Keratinocyte (primary cell): ENCODE data around the gene TNP1. TPM values are rescaled to one million over a fixed set of nuclear protein-coding genes. Genes with fewer than 3 reads are reported as not detected.
A peak's percentile ranks its signal among the peaks of the same experiment; 100 is the strongest.

Experiments
- DNase-seq: peaks from one replicate; pipeline ENCODE4 v3.0.0-alpha.2; 2011; ENCODE audit warnings: low read depth, missing footprints, low spot score
- FAIRE-seq: peaks from 2 replicates; lab custom pipeline; 2011; peaks lifted over from hg19 to GRCh38; lab: Jason Lieb, UNC
- H2AFZ ChIP-seq: 2 replicates; pipeline ENCODE4 v1.6.0; 2012; ENCODE audit warnings: low read length, control low read depth, inconsistent platforms; ENCODE audit not compliant: control insufficient read depth
- H3K27ac ChIP-seq: 2 replicates; pipeline ENCODE4 v1.5.1; 2011; ENCODE audit warnings: low read length; ENCODE audit not compliant: control insufficient read depth, insufficient read depth
- H3K27me3 ChIP-seq: 3 replicates; pipeline ENCODE4 v1.6.0; 2011; ENCODE audit warnings: low read length; ENCODE audit not compliant: control insufficient read depth, insufficient read depth; ENCODE audit errors: extremely low read depth
- H3K36me3 ChIP-seq, 2 experiments: 2 replicates in 1 of 2; 3 replicates in 1 of 2; pipeline ENCODE4 v1.5.1; 2011; ENCODE audit warnings: low read length in 2 of 2, mild to moderate bottlenecking in 1 of 2; ENCODE audit not compliant: control insufficient read depth in 2 of 2, insufficient read depth in 2 of 2; ENCODE audit errors: extremely low read depth in 1 of 2
- H3K4me1 ChIP-seq: 3 replicates; pipeline ENCODE4 v1.5.1; 2011; ENCODE audit warnings: low read length; ENCODE audit not compliant: control insufficient read depth, insufficient read depth; ENCODE audit errors: extremely low read depth
- H3K4me2 ChIP-seq: 3 replicates; pipeline ENCODE4 v1.6.0; 2011; ENCODE audit warnings: low read depth, low read length; ENCODE audit not compliant: control insufficient read depth, insufficient read depth; ENCODE audit errors: extremely low read depth
- H3K4me3 ChIP-seq, 3 experiments: fragments of 200-600 bp in 1 of 3; sonication (generic) in 1 of 3; 2 replicates in 2 of 3; 3 replicates in 1 of 3; pipeline ENCODE4 v1.5.1; 2011 to 2016; ENCODE audit warnings: low read length in 3 of 3, mild to moderate bottlenecking in 3 of 3, control low read depth in 2 of 3, inconsistent platforms in 1 of 3, low read depth in 1 of 3, mixed read lengths in 1 of 3, mixed run types in 1 of 3, moderate library complexity in 1 of 3; ENCODE audit not compliant: control insufficient read depth in 2 of 3, insufficient read depth in 2 of 3; ENCODE audit errors: extremely low read depth in 1 of 3
- H3K79me2 ChIP-seq: 2 replicates; pipeline ENCODE4 v1.6.0; 2012; ENCODE audit warnings: low read length; ENCODE audit not compliant: control insufficient read depth, insufficient read depth
- H3K9ac ChIP-seq: 3 replicates; pipeline ENCODE4 v1.6.0; 2011; ENCODE audit warnings: low read length; ENCODE audit not compliant: control insufficient read depth, insufficient read depth; ENCODE audit errors: extremely low read depth
- H3K9me1 ChIP-seq: 3 replicates; pipeline ENCODE4 v1.6.0; 2011; ENCODE audit warnings: low read length; ENCODE audit not compliant: control insufficient read depth, insufficient read depth; ENCODE audit errors: extremely low read depth
- H3K9me3 ChIP-seq: 2 replicates; pipeline ENCODE4 v1.5.1; 2012; ENCODE audit warnings: low read depth, low read length; ENCODE audit not compliant: control insufficient read depth
- H4K20me1 ChIP-seq: 3 replicates; pipeline ENCODE4 v1.6.0; 2011; ENCODE audit warnings: low read length; ENCODE audit not compliant: control insufficient read depth, insufficient read depth; ENCODE audit errors: extremely low read depth
- CTCF ChIP-seq, 3 experiments: IDR thresholded peaks in 1 of 3; conservative IDR thresholded peaks in 1 of 3; optimal IDR thresholded peaks in 1 of 3; 2 replicates in 2 of 3; 3 replicates in 1 of 3; pipeline versions ENCODE3 to v1.5.1; 2011; ENCODE audit warnings: low read length in 3 of 3, mild to moderate bottlenecking in 3 of 3, moderate library complexity in 2 of 3, control low read depth in 1 of 3, inconsistent platforms in 1 of 3; ENCODE audit not compliant: insufficient read depth in 2 of 3; ENCODE audit errors: extremely low read depth in 1 of 3
- EZH2 ChIP-seq: IDR thresholded peaks from one replicate; pipeline ENCODE4 v1.6.1; 2012; ENCODE audit warnings: inconsistent platforms, mild to moderate bottlenecking, low read length, moderate library complexity
- dilution Hi-C: fragments of 300-500 bp; cut with MboI; formaldehyde crosslinking; loops from one replicate; pipeline ENCODE4 v1.7.0; 2020; ENCODE audit warnings: low sequenced_read_pairs; ENCODE audit not compliant: extremely low pct_ligation_motif_present
- polyA plus RNA-seq, 5 experiments: library from polyadenylated mRNA; depleted of rRNA in 3 of 5; stranded (reverse) in 3 of 5; stranded (forward) in 1 of 5; unstranded in 1 of 5; fragments of >200 nt; gene quantifications; 1 replicate in 1 of 5; 2 replicates in 3 of 5; 3 replicates in 1 of 5; pipeline versions ENCODE4 v1.2.1 to v1.2.3, GENCODE V29; 2011 to 2012; ENCODE audit warnings: missing spikeins in 2 of 5, low read depth in 1 of 5, low replicate concordance in 1 of 5

TNP1 gene
- polyA plus RNA-seq, 1 donor (not counting 4 experiments of a cell fraction or from before 2014, with no cell fraction given), result not detected

DNA sequence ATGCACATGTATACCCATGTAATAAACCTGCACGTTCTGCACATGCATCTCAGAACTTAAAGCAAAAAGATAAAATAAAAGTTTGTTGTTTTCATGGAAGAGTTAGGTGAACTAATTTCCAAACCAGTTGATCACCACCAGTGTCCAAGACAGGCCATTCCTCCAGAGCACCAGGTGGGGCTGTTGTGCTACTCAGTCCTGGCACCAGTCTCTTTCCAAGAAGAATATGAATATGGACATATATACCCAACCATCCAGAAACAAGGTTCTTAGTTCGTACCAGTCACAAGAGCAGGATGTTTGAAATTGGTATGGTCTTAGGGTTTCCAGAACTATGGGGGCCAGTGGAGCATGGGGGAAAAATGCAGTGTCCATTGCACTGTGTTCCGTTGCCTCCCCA, 17.2 kb upstream of the TNP1 start:
- Histone ChIP-seq H3K9me3 (no peaks in the 10 kb centered on the region), H3K4me3 (no peak overlapping the region), H4K20me1 (no peaks in the 10 kb centered on the region), H3K4me1 (no peaks in the 10 kb centered on the region), H3K27me3 (no peaks in the 10 kb centered on the region), H2AFZ (no peak overlapping the region), H3K9ac (no peak overlapping the region), H3K9me1 (no peaks in the 10 kb centered on the region), H3K79me2 (no peaks in the 10 kb centered on the region), H3K36me3 (no peaks in the 10 kb centered on the region), H3K27ac (no peak overlapping the region), H3K4me2 (no peak overlapping the region)
- FAIRE-seq (no peak), DNase-seq (no peak)
- dilution Hi-C loops, result no loop called here
- TF ChIP-seq CTCF (optimal IDR thresholded peaks at IDR 0.05 in 1 of 3, IDR thresholded peaks at IDR 0.05 in 1 of 3, conservative IDR thresholded peaks at IDR 0.05 in 1 of 3; ENCODE audit: extremely low read depth in 1 of 3, insufficient read depth in 2 of 3, low read length in 3 of 3) (peak; percentile 22 to 65 (median 45)), EZH2 (no peak)

DNA sequence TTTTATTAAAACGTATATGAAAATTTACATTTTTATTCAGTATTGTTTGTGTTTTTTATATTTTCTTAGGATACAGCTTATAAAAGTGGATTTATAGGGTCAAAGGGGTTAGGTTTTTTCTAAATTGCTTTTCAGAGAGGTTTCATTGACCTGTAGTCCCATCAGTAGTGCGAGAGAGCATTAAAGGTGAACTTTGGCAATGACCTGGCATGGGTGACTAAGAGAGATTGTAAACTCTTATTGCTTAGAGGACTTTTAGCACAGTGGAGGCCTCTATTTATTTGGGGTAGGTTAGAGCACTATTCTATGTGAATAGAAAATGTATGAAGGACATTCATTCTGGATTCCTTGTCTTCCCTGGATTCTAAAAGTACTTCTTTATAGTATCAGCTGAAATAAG, 16.0 kb upstream of the TNP1 start:
- Histone ChIP-seq H2AFZ (no peak overlapping the region), H4K20me1 (no peaks in the 10 kb centered on the region), H3K9ac (no peak overlapping the region), H3K4me3 (no peak overlapping the region), H3K9me1 (no peaks in the 10 kb centered on the region), H3K79me2 (no peaks in the 10 kb centered on the region), H3K27me3 (no peaks in the 10 kb centered on the region), H3K9me3 (no peaks in the 10 kb centered on the region), H3K27ac (no peak overlapping the region), H3K4me2 (no peak overlapping the region), H3K4me1 (no peaks in the 10 kb centered on the region), H3K36me3 (no peaks in the 10 kb centered on the region)
- DNase-seq (no peak), FAIRE-seq (no peak)
- no peak for TF ChIP-seq EZH2
- TF ChIP-seq CTCF (optimal IDR thresholded peaks at IDR 0.05 in 1 of 3, IDR thresholded peaks at IDR 0.05 in 1 of 3, conservative IDR thresholded peaks at IDR 0.05 in 1 of 3; ENCODE audit: extremely low read depth in 1 of 3, insufficient read depth in 2 of 3, low read length in 3 of 3), result no peak
- dilution Hi-C loops, result no loop called here
